MM.1S (cell line): ENCODE measurements around the gene TSPAN6.

Experiments
- EZH2 ChIP-seq: fragments of 300-600 bp; sonication (generic); optimal IDR thresholded peaks from 2 replicates; pipeline ENCODE3; 2017; ENCODE audit warnings: low read depth, mild to moderate bottlenecking, antibody characterized with exemption, low read length, mixed read lengths
- TF ChIP-seq, protein P1 (sequence below): fragments of 300-600 bp; sonication (generic); IDR thresholded peaks from 2 replicates; pipeline ENCODE4 v1.5.1; 2016; ENCODE audit warnings: antibody characterized with exemption, low read length, mixed read lengths

GRCh38 chrX:100636321-100636991 is at the start of gene TSPAN6:
- TF ChIP-seq, protein P1, sequence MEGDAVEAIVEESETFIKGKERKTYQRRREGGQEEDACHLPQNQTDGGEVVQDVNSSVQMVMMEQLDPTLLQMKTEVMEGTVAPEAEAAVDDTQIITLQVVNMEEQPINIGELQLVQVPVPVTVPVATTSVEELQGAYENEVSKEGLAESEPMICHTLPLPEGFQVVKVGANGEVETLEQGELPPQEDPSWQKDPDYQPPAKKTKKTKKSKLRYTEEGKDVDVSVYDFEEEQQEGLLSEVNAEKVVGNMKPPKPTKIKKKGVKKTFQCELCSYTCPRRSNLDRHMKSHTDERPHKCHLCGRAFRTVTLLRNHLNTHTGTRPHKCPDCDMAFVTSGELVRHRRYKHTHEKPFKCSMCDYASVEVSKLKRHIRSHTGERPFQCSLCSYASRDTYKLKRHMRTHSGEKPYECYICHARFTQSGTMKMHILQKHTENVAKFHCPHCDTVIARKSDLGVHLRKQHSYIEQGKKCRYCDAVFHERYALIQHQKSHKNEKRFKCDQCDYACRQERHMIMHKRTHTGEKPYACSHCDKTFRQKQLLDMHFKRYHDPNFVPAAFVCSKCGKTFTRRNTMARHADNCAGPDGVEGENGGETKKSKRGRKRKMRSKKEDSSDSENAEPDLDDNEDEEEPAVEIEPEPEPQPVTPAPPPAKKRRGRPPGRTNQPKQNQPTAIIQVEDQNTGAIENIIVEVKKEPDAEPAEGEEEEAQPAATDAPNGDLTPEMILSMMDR = peak; percentile 40
- TF ChIP-seq EZH2 = no peak
